Stimulated activated CD4-positive, alpha-beta T cell treated with anti-CD3 and anti-CD28 coated beads, Interleukin-1b, Interleukin-23, amount 100 ng/mL, for 48 hours (primary cell): ENCODE data around the gene MMADHC.

Experiments
- DNase-seq: peaks from one replicate; pipeline ENCODE4 v3.0.0-alpha.2; 2020

The MMADHC gene

GRCh38 chr2:149544692-149545091 is 42.9 kb downstream of the MMADHC start:
- no peak for DNase-seq

- DNase-seq, result no peak
Observed at GRCh38 chr2:149543845-149544244, 43.7 kb downstream of the MMADHC start.

- no peak for DNase-seq
Observed at GRCh38 chr2:149540138-149540537, 47.4 kb downstream of the MMADHC start.

- DNase-seq, result no peak
Observed at GRCh38 chr2:149538138-149538833, 49.3 kb downstream of the MMADHC start.

- DNase-seq, result no peak
Observed at GRCh38 chr2:149537092-149537726, 50.4 kb downstream of the MMADHC start.

GRCh38 chr2:149536649-149537048 is 50.9 kb downstream of the MMADHC start:
- DNase-seq, result no peak

- DNase-seq, result no peak
Observed at GRCh38 chr2:149534674-149535073, 52.9 kb downstream of the MMADHC start.

GRCh38 chr2:149528983-149529382 is 58.6 kb downstream of the MMADHC start:
- no peak for DNase-seq

- no peak for DNase-seq
Observed at GRCh38 chr2:149527998-149528755, 59.4 kb downstream of the MMADHC start.

GRCh38 chr2:149526689-149527088 is 60.9 kb downstream of the MMADHC start:
- no peak for DNase-seq

GRCh38 chr2:149525323-149525722 is 62.3 kb downstream of the MMADHC start:
- no peak for DNase-seq
